ENCODE measurements around the gene GPC3. TPM values are rescaled to one million over a fixed set of nuclear protein-coding genes. Genes with fewer than 3 reads are reported as not detected.

Gene GPC3
- total and polyA plus RNA-seq, 2 of the 4 experiments (the other 2 are of a cell fraction) = not detected

DNA sequence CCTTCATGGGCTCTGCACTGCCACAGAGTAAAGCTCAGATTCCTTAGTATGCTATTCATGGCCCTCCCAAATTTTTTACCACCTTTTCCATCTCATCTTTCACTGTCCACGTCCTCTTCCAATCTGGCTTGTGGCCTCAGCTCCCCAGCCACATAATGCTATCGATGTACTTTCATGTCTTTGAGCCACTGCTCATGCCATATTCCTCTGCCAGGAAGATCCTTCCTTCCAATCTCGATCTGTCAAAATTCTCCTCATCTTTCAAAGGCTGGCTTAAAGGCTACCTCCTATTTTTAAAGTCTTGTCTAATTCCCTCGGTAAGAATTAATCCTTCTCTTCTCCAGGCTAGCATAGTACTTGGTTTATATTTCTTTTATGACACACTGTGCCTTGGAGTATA is 336.8 kb downstream of the GPC3 start:
- H3K4ac ChIP-seq (ENCODE audit: low read depth, low read length) = no peak overlapping the region
- no peak overlapping the region for H3K23ac ChIP-seq (ENCODE audit: low read depth, low read length)
- no peak overlapping the region for H2BK120ac ChIP-seq (ENCODE audit: low read depth, low read length)
- TF ChIP-seq, protein P1, sequence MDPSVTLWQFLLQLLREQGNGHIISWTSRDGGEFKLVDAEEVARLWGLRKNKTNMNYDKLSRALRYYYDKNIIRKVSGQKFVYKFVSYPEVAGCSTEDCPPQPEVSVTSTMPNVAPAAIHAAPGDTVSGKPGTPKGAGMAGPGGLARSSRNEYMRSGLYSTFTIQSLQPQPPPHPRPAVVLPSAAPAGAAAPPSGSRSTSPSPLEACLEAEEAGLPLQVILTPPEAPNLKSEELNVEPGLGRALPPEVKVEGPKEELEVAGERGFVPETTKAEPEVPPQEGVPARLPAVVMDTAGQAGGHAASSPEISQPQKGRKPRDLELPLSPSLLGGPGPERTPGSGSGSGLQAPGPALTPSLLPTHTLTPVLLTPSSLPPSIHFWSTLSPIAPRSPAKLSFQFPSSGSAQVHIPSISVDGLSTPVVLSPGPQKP (IDR thresholded peaks at IDR 0.05; ENCODE audit: borderline replicate concordance, low read depth, low read length) = no peak
- no peak for TF ChIP-seq BHLHE40 (IDR thresholded peaks at IDR 0.05; ENCODE audit: low read depth, low read length)
- no peak for TF ChIP-seq NFE2L2 (IDR thresholded peaks at IDR 0.05; ENCODE audit: low read depth, low read length)
- TF ChIP-seq, protein P2, sequence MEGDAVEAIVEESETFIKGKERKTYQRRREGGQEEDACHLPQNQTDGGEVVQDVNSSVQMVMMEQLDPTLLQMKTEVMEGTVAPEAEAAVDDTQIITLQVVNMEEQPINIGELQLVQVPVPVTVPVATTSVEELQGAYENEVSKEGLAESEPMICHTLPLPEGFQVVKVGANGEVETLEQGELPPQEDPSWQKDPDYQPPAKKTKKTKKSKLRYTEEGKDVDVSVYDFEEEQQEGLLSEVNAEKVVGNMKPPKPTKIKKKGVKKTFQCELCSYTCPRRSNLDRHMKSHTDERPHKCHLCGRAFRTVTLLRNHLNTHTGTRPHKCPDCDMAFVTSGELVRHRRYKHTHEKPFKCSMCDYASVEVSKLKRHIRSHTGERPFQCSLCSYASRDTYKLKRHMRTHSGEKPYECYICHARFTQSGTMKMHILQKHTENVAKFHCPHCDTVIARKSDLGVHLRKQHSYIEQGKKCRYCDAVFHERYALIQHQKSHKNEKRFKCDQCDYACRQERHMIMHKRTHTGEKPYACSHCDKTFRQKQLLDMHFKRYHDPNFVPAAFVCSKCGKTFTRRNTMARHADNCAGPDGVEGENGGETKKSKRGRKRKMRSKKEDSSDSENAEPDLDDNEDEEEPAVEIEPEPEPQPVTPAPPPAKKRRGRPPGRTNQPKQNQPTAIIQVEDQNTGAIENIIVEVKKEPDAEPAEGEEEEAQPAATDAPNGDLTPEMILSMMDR (conservative IDR thresholded peaks at IDR 0.05; ENCODE audit: low read depth, low read length) = no peak
- no peak for TF ChIP-seq MAFK (IDR thresholded peaks at IDR 0.05; ENCODE audit: low read depth, low read length)
- TF ChIP-seq RFX5 (IDR thresholded peaks at IDR 0.05; ENCODE audit: low read depth, low read length) = no peak
- TF ChIP-seq, protein P3, sequence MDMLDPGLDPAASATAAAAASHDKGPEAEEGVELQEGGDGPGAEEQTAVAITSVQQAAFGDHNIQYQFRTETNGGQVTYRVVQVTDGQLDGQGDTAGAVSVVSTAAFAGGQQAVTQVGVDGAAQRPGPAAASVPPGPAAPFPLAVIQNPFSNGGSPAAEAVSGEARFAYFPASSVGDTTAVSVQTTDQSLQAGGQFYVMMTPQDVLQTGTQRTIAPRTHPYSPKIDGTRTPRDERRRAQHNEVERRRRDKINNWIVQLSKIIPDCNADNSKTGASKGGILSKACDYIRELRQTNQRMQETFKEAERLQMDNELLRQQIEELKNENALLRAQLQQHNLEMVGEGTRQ (IDR thresholded peaks at IDR 0.05; ENCODE audit: low read depth, low read length) = no peak
- H3K4me2 ChIP-seq (ENCODE audit: low read depth, low read length) = no peak overlapping the region
- no peaks in the 10 kb centered on the region for H4K20me1 ChIP-seq (ENCODE audit: insufficient read depth, low read length)
- no peak overlapping the region for H2BK15ac ChIP-seq (ENCODE audit: low read depth, low read length)
- no peak overlapping the region for H3K4me3 ChIP-seq (ENCODE audit: insufficient read depth, low read depth, low read length)
- H3K9ac ChIP-seq (ENCODE audit: low read depth, low read length) = no peak overlapping the region
- H2BK20ac ChIP-seq (ENCODE audit: low read depth, low read length) = no peak overlapping the region
- no peak overlapping the region for H2AFZ ChIP-seq (replicated peaks; ENCODE audit: low read length, poor library complexity)
- H3K27me3 ChIP-seq (ENCODE audit: control insufficient read depth, insufficient read depth, low read length) = peaks cover 2% of the 10 kb centered on the region; the same call in 1 of the 2 replicates
- no CpG with 5 or more reads among the region's 4 CpGs for WGBS, 2 experiments (ENCODE audit: extremely low coverage in 2 of 2, insufficient read length in 1 of 2)
- H3K56ac ChIP-seq (ENCODE audit: extremely low read depth, insufficient read depth, low read length) = no peak overlapping the region
- no peak overlapping the region for H4K91ac ChIP-seq (ENCODE audit: insufficient read depth, low read depth, low read length)
- no peaks in the 10 kb centered on the region for H3K36me3 ChIP-seq (ENCODE audit: control insufficient read depth, insufficient read depth, low read length)
- in situ Hi-C loops (cut with MboI; ENCODE audit: low sequenced_read_pairs) (no loop called here), intact Hi-C loops (cut with micrococcal nuclease) (no loop called here), dilution Hi-C loops (cut with HindIII; ENCODE audit: low sequenced_read_pairs, unreplicated experiment) (no loop called here)
- no peak overlapping the region for H3K27ac ChIP-seq (ENCODE audit: insufficient read depth, low read length)
- H3K9me1 ChIP-seq (ENCODE audit: insufficient read depth, low read length) = no peaks in the 10 kb centered on the region; the same call in 1 of the 2 replicates
- DNase-seq = no peak
- H3K14ac ChIP-seq (replicated peaks; ENCODE audit: low read depth, low read length) = no peak overlapping the region
- H3K79me1 ChIP-seq (ENCODE audit: low read depth in 1 of 2, low read length in 2 of 2) = no peaks in the 10 kb centered on the region
- no peak overlapping the region for H4K5ac ChIP-seq (ENCODE audit: low read depth, low read length)
- H4K8ac ChIP-seq (ENCODE audit: low read depth in 2 of 2, low read length in 2 of 2) = no peak overlapping the region
- ATAC-seq (ENCODE audit: low read depth) = no peak
- H3K9me3 ChIP-seq (ENCODE audit: control insufficient read depth, insufficient read depth, low read length) = no peaks in the 10 kb centered on the region
- no peak overlapping the region for H2AK9ac ChIP-seq (replicated peaks; ENCODE audit: low read depth, low read length, poor library complexity)
- ChIA-PET CTCF (no interaction called here), POLR2A (ENCODE audit: unreplicated experiment) (no interaction called here)
- H2BK5ac ChIP-seq (ENCODE audit: low read depth, low read length, poor library complexity, severe bottlenecking) = no peak overlapping the region
- H3K4me1 ChIP-seq (ENCODE audit: control insufficient read depth, insufficient read depth, low read length) = no peaks in the 10 kb centered on the region
- no TSS peak for BruUV-seq (replicated peaks)
- H2AK5ac ChIP-seq (ENCODE audit: low read depth, low read length) = no peak overlapping the region
- H3K18ac ChIP-seq (ENCODE audit: low read depth, low read length) = no peak overlapping the region

All from IMR-90 (cell line).